Activated CD8-positive, alpha-beta memory T cell treated with anti-CD3 and anti-CD28 coated beads, Interleukin-2, amount 50 U/mL, for 24 hours (primary cell): Measurements from ENCODE around the gene TTLL3.
"Not testable (repeated sequence)": the region's sequence is repeated elsewhere in the genome, so short reads cannot be mapped to it uniquely, and the experiment has no call there.

Experiments
- DNase-seq: peaks from one replicate; pipeline ENCODE4 v3.0.0-alpha.2; 2020; ENCODE audit errors: extremely low read depth

TTLL3 gene

DNA sequence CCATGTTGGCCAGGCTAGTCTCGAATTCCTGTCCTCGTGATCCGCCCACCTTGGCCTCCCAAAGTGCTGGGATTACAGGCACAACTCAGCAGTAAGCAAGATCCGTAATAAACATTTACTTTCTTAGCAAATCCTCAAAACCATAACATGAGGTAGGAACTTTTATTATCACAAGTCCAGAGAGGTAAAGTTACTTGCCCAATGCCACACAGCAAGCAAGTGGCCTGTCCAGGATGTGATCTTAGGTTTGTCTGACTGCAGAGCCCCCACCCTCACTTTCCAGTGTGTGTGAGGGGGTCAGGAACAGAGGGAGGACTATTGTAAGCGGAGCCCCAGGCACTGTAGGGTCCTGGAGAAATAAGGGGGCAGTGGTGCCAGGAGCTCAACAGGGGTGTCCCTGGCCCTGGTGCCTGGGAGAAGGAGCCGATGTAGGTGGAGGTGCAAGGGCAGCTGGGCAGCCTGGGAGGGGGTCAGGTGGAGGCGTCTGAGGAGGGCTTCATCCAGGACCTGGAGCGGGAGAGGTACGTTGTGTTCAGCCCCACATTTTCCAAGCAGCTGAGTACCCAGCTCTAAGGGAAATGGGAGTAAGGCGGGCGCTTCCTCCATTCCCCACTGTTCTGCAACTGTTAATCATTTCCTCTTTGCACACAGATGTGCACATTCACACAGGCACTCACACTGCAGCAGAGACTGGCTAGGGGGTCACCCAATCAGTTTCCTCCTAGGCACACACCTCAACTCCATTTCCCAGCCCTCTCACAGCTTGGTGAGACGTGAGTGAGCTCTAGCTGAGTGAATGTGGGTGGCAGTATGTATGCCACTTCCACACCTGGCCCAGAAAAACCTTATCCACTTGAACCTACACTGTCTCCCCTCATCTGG, 27.9 kb downstream of the TTLL3 start:
- DNase-seq: no peak

DNA sequence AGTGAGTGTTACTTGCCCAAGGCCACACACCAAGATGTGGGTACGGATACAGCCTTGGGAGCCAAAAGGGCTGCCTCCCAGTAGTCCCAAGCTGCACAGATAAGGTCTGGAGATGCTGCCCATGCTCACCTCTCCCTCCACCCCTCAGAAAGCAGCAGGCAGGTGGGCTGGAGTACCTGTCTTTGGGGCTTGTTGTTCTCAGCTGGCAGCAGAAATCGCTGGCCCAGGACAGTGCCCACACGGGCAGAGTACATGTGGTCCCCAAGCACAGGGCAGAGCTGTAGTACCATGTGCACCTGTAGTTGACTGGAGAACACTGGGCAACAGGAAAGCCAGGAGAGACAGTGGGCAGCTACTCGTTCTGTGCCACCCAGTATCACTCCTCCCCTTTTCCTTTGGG, 28.8 kb downstream of the TTLL3 start:
- no peak for DNase-seq

DNA sequence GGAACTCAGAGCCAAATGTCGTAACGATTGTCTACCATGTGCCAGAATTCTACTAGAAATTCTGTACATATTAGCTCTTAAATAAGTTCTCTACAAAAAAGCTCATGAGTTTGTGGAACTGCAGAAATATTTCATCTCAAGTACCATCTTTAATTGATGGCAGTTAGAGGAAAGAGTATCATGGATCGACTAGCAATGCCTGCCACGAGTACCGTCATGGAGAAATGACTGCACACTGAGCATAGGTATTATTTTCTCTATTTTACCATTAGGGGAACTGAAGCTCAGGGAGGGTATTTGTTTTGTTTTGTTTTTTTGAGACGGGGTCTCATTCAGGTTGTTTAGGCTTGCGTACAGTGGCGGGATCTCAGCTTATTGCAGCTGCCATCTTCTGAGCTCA, 31.0 kb downstream of the TTLL3 start:
- no peak for DNase-seq

DNA sequence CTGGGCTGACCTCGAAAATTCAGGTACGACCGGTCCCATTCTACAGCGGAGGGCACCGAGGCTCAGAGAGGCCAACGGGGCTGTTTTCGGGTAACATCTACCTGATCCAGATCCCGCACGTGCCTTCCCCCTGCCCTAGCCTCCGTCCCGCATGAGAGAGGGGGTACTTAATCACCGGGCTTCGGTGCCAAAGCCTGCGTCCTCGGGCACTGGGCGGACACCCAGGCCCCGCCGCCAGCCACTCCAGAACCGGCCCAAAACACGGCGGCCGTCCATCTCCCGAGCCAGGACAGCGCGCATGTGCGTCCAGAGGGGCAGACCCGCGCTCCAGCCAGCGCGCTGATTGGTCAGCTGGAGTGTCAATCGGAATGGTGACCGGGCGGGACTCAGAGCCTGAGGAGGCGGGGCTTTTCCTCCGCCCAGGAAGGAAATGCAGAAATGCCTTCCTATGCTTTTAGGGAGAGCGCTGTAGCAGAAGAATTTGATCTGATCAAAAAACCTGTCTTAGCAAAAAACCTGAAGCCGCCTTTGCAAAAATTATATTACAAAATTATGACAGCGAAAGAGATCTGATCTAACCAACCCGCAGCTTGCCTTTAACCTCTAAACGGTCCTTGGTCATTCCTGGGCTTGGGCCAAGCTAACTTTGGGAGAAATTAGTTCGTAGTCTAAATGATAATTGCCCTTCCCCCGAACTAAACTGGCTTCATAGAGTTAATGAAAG, 33.8 kb downstream of the TTLL3 start, which contains the start of gene RPUSD3:
RPUSD3 (minus strand) TSS at position 294 of the 724 bp plus-strand sequence; CDS start at position 276, 18 bp downstream.
- DNase-seq: peak; percentile 88

DNA sequence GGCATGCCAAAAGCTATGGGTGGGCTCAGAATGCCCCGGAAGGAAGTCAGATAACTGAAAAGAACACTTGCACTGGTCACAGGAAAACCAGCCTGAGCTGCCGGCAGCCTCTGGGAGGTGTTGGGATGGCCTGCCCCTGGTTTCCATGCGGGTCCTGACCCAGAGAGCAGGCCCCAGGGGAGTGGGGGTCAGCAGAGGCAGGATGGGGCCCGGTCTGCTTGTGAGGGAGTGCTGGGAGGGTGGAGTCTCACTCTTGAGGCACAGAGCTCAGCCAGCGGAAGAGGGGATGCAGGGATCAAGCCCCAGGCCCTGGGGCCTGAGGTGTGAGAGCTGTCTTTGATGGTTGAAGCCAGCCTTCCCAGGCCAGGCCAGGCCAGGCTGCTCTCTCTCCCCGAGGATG, 36.2 kb downstream of the TTLL3 start:
- DNase-seq: no peak

DNA sequence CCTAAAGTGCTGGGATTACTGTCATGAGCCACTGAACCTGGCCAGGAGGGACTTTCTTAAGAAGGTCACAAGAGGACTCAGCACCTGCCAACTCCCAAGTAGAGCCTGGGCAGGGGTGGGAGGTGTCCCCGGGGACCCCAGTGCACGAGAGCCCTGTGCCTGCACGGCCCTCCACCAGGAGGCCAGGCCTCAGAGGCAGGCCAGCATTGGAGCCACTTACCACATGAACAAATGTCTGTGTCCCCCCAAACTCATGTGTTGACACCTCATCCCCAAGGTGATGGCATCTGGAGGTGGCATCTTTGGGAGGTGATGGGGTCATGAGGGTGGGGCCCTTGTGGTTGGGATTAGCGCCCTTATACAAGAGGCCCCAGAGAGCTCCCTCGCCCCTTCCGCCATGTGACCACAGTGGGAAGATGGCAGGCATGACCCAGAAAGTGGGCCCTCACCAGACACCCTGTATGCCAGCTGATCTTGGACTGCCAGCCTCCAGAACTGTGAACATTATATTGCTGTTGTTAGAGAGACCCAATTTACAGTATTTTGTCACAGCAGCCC, 36.9 kb downstream of the TTLL3 start:
- no peak for DNase-seq

DNA sequence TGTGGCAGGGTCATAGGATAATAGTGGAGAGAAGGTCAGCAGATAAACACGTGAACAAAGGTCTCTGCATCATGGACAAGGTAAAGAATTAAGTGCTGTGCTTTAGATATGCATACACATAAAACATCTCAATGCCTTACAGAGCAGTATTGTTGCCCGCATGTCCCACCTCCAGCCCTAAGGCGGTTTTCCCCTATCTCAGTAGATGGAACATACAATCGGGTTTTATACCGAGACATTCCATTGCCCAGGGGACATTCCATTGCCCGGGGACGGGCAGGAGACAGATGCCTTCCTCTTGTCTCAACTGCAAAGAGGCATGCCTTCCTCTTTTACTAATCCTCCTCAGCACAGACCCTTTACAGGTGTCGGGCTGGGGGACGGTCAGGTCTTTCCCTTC, 37.8 kb downstream of the TTLL3 start:
- DNase-seq: not testable (repeated sequence)

DNA sequence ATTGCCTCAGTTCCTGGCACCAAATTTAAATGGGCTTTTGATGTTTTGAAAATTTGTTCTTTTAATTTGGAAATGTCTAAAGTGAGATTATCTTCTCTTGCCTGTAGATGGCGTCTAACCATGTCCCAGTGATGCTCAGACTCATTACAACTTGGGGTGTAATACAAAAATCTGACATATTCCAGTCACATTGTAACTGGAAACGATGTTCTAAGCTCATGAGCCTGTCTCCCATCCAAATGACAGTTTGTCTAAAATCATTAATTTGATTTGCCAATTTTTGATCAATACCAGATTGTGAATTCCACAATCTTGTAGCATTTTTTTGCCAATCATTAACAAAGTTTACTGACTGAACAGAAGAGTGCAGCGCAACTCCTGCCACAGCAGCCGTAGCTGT, 38.8 kb downstream of the TTLL3 start:
- DNase-seq: not testable (repeated sequence)

DNA sequence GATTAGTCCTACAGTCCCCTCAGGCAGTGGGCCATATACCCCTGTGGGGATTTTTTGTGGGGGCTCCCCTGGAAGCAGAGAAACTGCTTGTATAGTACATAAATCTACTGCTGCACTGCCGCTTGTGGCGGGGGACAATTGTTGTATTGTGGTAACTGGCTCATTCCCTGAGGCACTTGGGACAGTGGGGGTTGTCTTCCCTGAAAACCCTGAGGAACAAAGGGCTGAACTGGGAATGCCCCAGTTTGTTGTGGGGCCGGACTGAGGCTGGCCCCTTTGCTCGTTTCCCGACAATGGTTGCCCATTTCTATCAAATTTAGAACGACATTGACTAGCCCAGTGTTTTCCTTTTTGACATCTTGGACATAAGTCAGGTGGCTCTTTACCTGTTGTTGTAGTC, 41.3 kb downstream of the TTLL3 start:
- not testable (repeated sequence) for DNase-seq

DNA sequence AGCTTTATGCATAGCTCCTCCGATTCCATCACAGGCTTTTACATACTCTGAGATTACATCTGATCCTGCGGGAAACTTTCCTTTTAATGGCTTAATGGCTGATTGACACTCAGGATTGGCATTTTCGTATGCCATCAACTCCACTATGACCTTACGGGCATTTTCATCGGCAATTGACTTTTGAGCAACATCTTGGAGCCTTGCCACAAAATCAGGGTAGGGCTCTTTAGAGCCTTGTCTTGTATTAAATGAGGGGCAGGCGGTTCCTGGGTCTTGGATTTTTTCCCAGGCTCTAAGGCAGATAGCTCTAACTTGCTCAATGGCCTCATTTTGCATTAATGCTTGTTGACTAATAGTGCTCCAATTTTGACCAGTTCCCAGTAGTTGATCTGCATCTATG, 41.9 kb downstream of the TTLL3 start:
- DNase-seq: not testable (repeated sequence)

DNA sequence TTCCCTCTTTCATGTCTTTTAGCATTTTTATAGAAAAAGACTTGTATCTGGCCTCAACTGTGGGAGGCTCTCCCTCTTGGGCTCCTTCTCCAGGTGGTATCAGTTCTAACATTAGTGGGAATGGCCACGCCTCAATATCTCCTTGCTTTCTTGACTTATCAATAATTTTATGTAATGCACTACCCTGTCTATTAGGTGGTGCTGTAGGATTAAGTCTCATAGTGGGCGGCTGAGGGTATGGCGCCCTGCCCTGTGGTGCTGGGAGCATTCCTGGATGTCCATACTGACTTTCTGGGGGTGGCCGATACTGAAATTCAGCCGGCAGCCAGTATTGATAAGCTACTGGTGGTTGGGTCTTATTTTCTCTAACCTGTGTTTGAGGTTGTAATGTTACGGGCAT, 42.5 kb downstream of the TTLL3 start:
- no peak for DNase-seq

DNA sequence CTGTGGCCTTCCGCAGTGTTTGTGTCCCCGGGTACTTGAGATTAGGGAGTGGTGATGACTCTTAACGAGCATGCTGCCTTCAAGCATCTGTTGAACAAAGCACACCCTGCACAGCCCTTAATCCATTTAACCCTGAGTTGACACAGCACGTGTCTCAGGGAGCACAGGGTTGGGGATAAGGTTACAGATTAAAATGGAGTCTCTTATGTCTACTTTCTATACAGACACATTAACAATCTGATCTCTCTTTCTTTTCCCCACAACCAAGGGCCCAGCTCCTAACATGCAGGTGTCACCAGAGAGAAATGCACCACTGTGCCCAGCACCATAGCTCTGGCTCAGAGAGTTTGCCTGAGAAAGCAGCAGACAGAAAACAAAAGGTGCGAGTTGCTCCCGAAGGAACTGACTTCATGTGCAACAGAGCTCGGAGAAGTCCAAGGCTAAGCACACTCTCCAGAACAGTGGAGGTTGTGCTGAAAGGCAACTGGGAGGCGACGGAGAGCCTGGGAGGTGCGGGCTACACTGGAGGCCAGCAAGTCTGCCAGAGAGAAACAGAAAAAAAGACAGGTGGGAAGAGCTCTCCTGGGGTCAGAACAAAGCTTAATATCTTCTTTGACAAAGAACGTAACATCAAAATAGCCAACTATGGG, 44.4 kb downstream of the TTLL3 start:
- not testable (repeated sequence) for DNase-seq

DNA sequence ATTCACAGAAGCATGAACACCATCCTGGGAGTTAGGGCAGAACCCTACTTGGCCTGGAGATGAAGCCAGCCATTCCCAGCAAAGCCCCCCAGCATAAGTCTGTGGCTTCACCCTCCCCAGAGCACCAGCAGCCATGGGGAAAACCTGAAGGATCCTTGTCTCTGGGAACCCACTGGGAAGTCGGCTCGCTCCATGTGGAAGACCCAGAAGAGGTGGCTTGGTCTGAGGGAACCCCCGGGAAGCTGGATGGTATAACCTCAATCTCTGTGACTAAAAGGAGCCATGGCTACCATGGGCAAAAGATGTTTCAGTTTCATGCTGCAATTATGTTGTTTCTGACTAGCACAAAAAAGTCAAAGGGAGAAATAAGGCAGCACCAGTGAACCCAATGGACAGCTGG, 45.5 kb downstream of the TTLL3 start:
- DNase-seq: no peak

DNA sequence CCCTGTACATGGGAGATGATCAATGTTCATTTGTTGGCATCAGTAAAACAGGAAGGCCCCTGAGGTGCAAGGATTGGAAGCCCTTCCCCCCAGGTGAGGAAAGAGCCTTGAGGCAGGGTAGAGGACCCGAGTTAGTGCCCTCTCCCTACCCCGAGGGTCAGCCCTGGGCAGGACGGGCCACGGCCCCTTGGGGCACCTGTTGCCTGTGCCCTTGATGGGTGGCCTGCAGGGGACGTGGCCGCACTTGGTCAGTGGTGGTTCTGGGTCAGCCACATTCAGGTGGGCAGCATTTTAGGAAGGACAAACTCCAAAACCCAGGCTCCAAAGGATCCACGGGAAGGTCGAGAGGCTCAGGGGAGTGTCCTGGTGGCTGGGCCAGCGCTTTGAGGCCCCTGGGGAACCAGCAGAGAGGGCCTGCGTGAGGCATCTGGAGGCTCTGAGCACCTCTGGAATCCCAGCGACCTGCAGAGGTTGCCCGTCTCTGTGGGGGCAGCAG, 49.5 kb downstream of the TTLL3 start:
- DNase-seq: no peak

DNA sequence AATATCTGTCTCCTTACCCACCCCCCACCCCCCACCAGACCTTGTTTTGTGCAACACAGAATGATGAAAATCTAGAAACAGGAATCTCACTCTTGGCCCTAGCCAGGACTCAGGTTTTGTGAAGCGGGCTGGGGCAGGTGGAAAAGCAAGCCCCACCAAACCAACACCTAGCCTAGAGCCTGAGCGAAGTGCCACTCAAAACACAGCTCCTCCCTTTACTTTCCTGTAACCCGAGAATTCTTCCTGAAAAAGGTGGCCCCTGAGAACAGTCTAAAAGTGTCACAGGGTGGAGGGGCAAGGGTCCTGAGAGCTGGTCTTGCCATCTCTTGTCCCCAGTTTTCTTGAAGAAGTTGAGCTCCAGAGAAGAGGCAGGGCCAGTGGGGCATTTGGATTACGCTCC, 51.1 kb downstream of the TTLL3 start:
- DNase-seq: no peak

DNA sequence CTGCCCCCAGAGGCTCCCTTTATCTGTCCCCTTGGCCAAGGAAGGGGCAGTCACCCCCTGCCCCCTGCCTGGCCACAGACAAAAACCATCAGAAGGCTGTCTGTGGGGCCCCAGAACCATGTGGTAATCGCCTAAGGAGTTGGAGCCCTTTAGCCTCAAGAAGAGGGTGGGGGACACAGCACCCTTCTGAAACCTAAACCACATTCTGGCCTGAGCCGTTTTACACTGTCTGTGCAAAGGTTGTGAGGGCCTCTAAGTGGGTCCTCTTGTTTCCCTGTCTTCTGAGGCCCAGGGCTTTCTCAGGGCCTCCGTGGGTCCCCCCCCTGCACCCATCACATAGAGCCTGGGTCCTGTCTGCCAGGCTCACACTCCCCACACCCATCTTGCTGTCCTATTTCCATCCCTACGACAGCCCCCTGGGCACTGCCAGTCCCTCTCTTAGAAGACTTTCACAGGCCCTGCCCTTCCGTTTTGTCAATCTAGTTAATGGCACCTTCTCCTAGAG, 51.6 kb downstream of the TTLL3 start:
- no peak for DNase-seq

DNA sequence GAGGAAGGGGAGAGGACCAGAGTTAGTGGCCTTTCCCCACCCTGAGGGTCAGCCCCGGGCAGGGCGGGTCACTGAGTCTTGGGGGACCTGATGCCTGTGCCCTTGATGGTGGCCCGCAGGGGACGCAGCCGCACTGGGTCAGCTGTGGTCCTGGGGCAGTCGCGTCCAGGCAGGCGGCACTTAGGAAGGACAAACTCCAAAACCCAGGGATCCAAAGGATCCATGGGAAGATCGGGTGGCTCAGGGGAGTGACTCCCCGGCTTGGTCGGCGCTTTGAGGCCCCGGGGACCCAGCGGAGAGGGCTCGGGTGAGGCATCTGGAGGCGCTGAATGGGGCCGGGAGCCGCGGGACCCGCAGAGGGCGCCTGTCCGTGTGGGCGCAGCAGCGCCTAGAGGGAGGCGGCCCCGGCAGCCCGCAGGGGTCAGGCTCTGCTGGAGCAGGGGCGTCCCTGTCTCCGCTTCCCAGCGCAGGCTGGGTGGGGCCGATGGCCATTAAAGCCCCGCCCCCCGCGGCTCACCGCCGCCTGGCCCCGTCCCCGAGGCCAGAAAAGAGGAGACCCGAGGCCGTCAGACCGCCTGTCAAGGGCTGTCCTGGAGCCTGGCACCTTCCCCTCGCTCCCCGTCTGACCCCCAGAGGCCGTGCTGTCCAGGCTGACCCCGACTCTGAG, 52.5 kb downstream of the TTLL3 start:
- DNase-seq: no peak

DNA sequence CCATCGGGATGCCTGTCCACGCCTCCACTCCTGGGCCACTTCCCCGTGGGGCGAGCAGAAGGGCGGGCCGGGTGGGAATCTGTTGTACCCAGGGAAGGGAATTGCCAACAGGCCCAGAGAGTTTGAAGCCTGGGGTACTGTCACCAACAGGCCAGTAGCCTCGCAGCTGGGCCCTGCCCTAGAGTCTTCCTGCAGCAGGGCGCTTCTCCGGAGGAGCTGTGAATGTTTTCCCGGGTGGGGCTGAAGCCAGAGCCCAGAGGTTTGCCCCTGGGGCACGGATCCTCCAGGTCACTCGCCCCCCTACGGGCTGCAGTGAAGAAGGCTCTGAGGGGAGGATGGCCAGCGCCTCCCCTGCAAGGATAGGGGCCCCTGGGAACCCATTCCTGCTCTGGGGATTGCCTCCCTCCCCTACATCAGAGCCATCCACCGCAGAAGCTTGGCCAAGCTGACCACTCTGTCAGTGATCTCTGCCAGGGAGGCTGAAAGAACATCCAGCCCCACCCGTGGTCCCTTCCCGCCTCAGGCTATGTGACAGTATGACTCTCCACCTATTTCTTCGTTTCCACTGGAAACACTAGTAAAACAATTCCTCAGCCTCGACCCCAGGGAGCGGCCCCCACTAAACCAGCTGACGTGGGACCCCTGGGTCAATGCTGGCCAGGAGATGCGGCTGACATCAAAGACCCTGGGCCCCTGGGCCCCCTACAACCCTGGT, 53.2 kb downstream of the TTLL3 start:
- no peak for DNase-seq

DNA sequence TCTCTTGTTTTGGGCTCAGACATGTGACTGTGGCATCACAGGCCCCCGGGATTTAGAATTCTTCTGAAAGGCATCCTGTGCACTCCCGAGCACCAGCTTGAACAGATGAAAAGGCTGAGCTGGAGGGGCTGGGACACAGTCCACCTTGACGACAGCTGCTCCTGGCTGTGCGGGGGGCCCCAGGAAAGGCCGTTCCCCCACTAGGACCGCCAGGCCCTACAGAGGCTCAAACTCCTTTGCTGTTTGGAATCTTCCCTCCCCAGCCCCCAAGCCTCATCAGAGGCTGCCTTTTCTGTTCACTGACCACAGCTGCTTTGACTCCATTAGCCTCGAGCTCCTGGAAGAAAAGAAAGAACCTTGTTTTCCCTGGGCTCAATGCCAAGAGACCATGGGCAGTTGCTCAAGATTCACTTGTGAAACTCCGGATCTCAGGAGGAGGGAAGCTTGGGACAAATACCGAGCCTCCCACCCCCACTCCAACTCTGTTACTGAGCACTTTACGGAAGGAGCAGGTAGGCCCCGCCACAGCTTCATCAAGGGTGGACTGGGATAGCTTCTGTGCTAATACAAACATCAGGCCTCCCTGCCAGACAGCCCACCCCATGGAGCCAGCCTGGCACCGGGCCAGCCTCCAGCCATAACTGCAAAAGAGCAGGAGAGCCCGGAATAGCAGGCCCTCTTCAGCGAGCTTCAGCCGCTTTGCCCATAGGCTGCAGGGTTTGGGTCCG, 54.3 kb downstream of the TTLL3 start:
- no peak for DNase-seq

DNA sequence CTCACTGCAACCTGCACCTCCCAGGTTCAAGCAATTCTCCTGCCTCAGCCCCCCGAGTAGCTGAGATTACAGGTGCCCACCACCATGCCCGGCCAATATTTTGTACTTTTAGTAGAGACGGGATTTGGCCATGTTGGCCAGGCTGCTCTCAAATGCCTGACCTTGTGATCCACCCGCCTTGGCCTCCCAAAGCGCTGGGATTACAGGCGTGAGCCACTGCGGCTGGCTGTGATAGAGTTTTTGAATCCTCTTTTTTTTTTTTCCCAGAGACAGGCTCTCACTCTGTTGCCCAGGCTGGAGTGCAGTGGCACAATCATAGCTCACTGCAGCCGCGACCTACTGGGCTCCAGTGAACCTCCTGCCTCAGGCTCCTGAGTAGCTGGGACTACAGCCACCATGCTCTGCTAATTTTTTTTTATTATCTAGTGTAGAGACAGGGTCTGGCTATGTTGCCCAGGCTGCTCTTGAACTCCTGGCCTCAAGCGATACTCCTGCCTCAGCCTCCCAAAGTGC, 55.1 kb downstream of the TTLL3 start:
- DNase-seq: not testable (repeated sequence)
